ENCODE results near the gene CEBPZ.
"Not testable (repeated sequence)": the region's sequence is repeated elsewhere in the genome, so short reads cannot be mapped to it uniquely, and the experiment has no call there.

CEBPZ gene

GRCh38 chr2:37211939-37212338 is 19.5 kb downstream of the CEBPZ start:
- DNase-seq = no peak

- no peak for DNase-seq
These were observed 20.2 kb downstream of the CEBPZ start for GRCh38 chr2:37211212-37211611.

- not testable (repeated sequence) for DNase-seq
These were observed 24.6 kb downstream of the CEBPZ start for GRCh38 chr2:37206760-37207159.

- no peak for DNase-seq
These were observed 25.6 kb downstream of the CEBPZ start for GRCh38 chr2:37205689-37206341.

GRCh38 chr2:37205071-37205661 is 26.2 kb downstream of the CEBPZ start:
- not testable (repeated sequence) for DNase-seq

GRCh38 chr2:37203708-37204107 is 27.7 kb downstream of the CEBPZ start:
- DNase-seq = no peak

GRCh38 chr2:37201766-37202165 is 29.6 kb downstream of the CEBPZ start:
- no peak for DNase-seq

- DNase-seq = no peak
These were observed 30.2 kb downstream of the CEBPZ start for GRCh38 chr2:37201208-37201607.

GRCh38 chr2:37198681-37199065 is 32.7 kb downstream of the CEBPZ start:
- no peak for DNase-seq

- peak; percentile 85 for DNase-seq
These were observed 34.8 kb downstream of the CEBPZ start, which contains the start of gene CEBPZOS for GRCh38 chr2:37196320-37197195. TSS of gene CEBPZOS (plus strand) at chr2:37196496. CDS start at chr2:37199705, 3,209 bp downstream.

GRCh38 chr2:37195862-37196319 is 35.5 kb downstream of the CEBPZ start:
- not testable (repeated sequence) for DNase-seq

GRCh38 chr2:37192551-37192950 is 38.8 kb downstream of the CEBPZ start:
- no peak for DNase-seq

- DNase-seq = no peak
These were observed 39.6 kb downstream of the CEBPZ start for GRCh38 chr2:37191747-37192146.

GRCh38 chr2:37191253-37191652 is 40.1 kb downstream of the CEBPZ start:
- no peak for DNase-seq

GRCh38 chr2:37190290-37190689 is 41.1 kb downstream of the CEBPZ start:
- no peak for DNase-seq

- peak; percentile 86 for DNase-seq
These were observed 41.8 kb downstream of the CEBPZ start for GRCh38 chr2:37189452-37190153.

- no peak for DNase-seq
These were observed 42.8 kb downstream of the CEBPZ start, which contains the start of gene SULT6B1 for GRCh38 chr2:37188570-37188969. TSS of gene SULT6B1 (minus strand) at chr2:37188670. CDS start at chr2:37188640, 30 bp downstream.

- no peak for DNase-seq
These were observed 49.4 kb downstream of the CEBPZ start for GRCh38 chr2:37181726-37182684.

GRCh38 chr2:37180640-37181039 is 50.8 kb downstream of the CEBPZ start:
- no peak for DNase-seq

- DNase-seq = peak; percentile 42
These were observed 51.3 kb downstream of the CEBPZ start for GRCh38 chr2:37180006-37180639.

- DNase-seq = no peak
These were observed 57.7 kb downstream of the CEBPZ start for GRCh38 chr2:37173741-37174140.

Data from inflammatory macrophage treated with lipopolysaccharide for 4 hours (primary cell).